ENCODE data around the gene IRGQ.
"Not testable (repeated sequence)": the region's sequence is repeated elsewhere in the genome, so short reads cannot be mapped to it uniquely, and the experiment has no call there.

Gene IRGQ

GRCh38 chr19:43612374-43612773 lies 16.4 kb upstream of the IRGQ start:
- H3K4me1 ChIP-seq (ENCODE audit: control insufficient read depth, insufficient read depth, low read length) = no peaks in the 10 kb centered on the region
- no peak overlapping the region for H3K27ac ChIP-seq (ENCODE audit: insufficient read depth, low read depth, low read length, poor library complexity, severe bottlenecking)
- H3K36me3 ChIP-seq (ENCODE audit: control insufficient read depth, insufficient read depth, low read length) = peaks cover 22% of the 10 kb centered on the region
- H3K27me3 ChIP-seq (ENCODE audit: control insufficient read depth, insufficient read depth, low read length, poor library complexity, severe bottlenecking) = no peaks in the 10 kb centered on the region
- H3K9me3 ChIP-seq (ENCODE audit: control insufficient read depth, low read length) = no peaks in the 10 kb centered on the region
- 96% methylated on average over 12 of the region's 12 CpGs for WGBS, 2 experiments
- no peak overlapping the region for H3K4me3 ChIP-seq (ENCODE audit: insufficient read depth, low read depth, low read length)

- peaks cover 22% of the 10 kb centered on the region for H3K36me3 ChIP-seq (ENCODE audit: control insufficient read depth, insufficient read depth, low read length)
- no peak within 1 kb of the TSS for H3K4me3 ChIP-seq (ENCODE audit: insufficient read depth, low read depth, low read length)
- no peaks in the 10 kb centered on the region for H3K9me3 ChIP-seq (ENCODE audit: control insufficient read depth, low read length)
- no peak within 1 kb of the TSS for H3K27ac ChIP-seq (ENCODE audit: insufficient read depth, low read depth, low read length, poor library complexity, severe bottlenecking)
- H3K27me3 ChIP-seq (ENCODE audit: control insufficient read depth, insufficient read depth, low read length, poor library complexity, severe bottlenecking) = no peaks in the 10 kb centered on the region
- H3K4me1 ChIP-seq (ENCODE audit: control insufficient read depth, insufficient read depth, low read length) = no peaks in the 10 kb centered on the region
- WGBS, 2 experiments = 92 to 96% methylated on average over 3 of the region's 3 CpGs
Observed at GRCh38 chr19:43611788-43612187, 15.9 kb upstream of the IRGQ start, which contains the start of gene SRRM5. Gene SRRM5 (plus strand): TSS chr19:43612088. CDS start chr19:43612122, 34 bp downstream.

- no peaks in the 10 kb centered on the region for H3K4me1 ChIP-seq (ENCODE audit: control insufficient read depth, insufficient read depth, low read length)
- no peak overlapping the region for H3K27ac ChIP-seq (ENCODE audit: insufficient read depth, low read depth, low read length, poor library complexity, severe bottlenecking)
- H3K4me3 ChIP-seq (ENCODE audit: insufficient read depth, low read depth, low read length) = no peak overlapping the region
- H3K27me3 ChIP-seq (ENCODE audit: control insufficient read depth, insufficient read depth, low read length, poor library complexity, severe bottlenecking) = no peaks in the 10 kb centered on the region
- WGBS, 2 experiments = 71 to 79% methylated on average over 3 of the region's 3 CpGs
- no peaks in the 10 kb centered on the region for H3K9me3 ChIP-seq (ENCODE audit: control insufficient read depth, low read length)
- H3K36me3 ChIP-seq (ENCODE audit: control insufficient read depth, insufficient read depth, low read length) = peaks cover 22% of the 10 kb centered on the region
Observed at GRCh38 chr19:43610493-43610892, 14.6 kb upstream of the IRGQ start.

GRCh38 chr19:43609872-43610271 lies 13.9 kb upstream of the IRGQ start:
- no peaks in the 10 kb centered on the region for H3K9me3 ChIP-seq (ENCODE audit: control insufficient read depth, low read length)
- H3K36me3 ChIP-seq (ENCODE audit: control insufficient read depth, insufficient read depth, low read length) = peaks cover 22% of the 10 kb centered on the region
- WGBS, 2 experiments = 84 to 86% methylated on average over 7 of the region's 7 CpGs
- no peak overlapping the region for H3K4me3 ChIP-seq (ENCODE audit: insufficient read depth, low read depth, low read length)
- H3K4me1 ChIP-seq (ENCODE audit: control insufficient read depth, insufficient read depth, low read length) = no peaks in the 10 kb centered on the region
- no peaks in the 10 kb centered on the region for H3K27me3 ChIP-seq (ENCODE audit: control insufficient read depth, insufficient read depth, low read length, poor library complexity, severe bottlenecking)
- no peak overlapping the region for H3K27ac ChIP-seq (ENCODE audit: insufficient read depth, low read depth, low read length, poor library complexity, severe bottlenecking)

GRCh38 chr19:43607238-43608205 lies 11.6 kb upstream of the IRGQ start:
- Histone ChIP-seq H3K9me3 (ENCODE audit: control insufficient read depth, low read length) (no peaks in the 10 kb centered on the region), H3K4me3 (ENCODE audit: insufficient read depth, low read depth, low read length) (no peak overlapping the region), H3K36me3 (ENCODE audit: control insufficient read depth, insufficient read depth, low read length) (peaks cover 4% of the 10 kb centered on the region), H3K4me1 (ENCODE audit: control insufficient read depth, insufficient read depth, low read length) (no peaks in the 10 kb centered on the region), H3K27me3 (ENCODE audit: control insufficient read depth, insufficient read depth, low read length, poor library complexity, severe bottlenecking) (no peaks in the 10 kb centered on the region), H3K27ac (ENCODE audit: insufficient read depth, low read depth, low read length, poor library complexity, severe bottlenecking) (no peak overlapping the region)
- WGBS, 2 experiments = 92 to 93% methylated on average over 28 of the region's 28 CpGs

GRCh38 chr19:43606569-43607229 lies 10.8 kb upstream of the IRGQ start:
- 93 to 97% methylated on average over 7 of the region's 7 CpGs for WGBS, 2 experiments
- peaks cover 1% of the 10 kb centered on the region for H3K36me3 ChIP-seq (ENCODE audit: control insufficient read depth, insufficient read depth, low read length)
- no peaks in the 10 kb centered on the region for H3K9me3 ChIP-seq (ENCODE audit: control insufficient read depth, low read length)
- no peak overlapping the region for H3K4me3 ChIP-seq (ENCODE audit: insufficient read depth, low read depth, low read length)
- no peak overlapping the region for H3K27ac ChIP-seq (ENCODE audit: insufficient read depth, low read depth, low read length, poor library complexity, severe bottlenecking)
- no peaks in the 10 kb centered on the region for H3K27me3 ChIP-seq (ENCODE audit: control insufficient read depth, insufficient read depth, low read length, poor library complexity, severe bottlenecking)
- no peaks in the 10 kb centered on the region for H3K4me1 ChIP-seq (ENCODE audit: control insufficient read depth, insufficient read depth, low read length)

- H3K9me3 ChIP-seq (ENCODE audit: control insufficient read depth, low read length) = no peaks in the 10 kb centered on the region
- no peaks in the 10 kb centered on the region for H3K4me1 ChIP-seq (ENCODE audit: control insufficient read depth, insufficient read depth, low read length)
- WGBS, 2 experiments = 88 to 89% methylated on average over 7 of the region's 7 CpGs
- no peak overlapping the region for H3K27ac ChIP-seq (ENCODE audit: insufficient read depth, low read depth, low read length, poor library complexity, severe bottlenecking)
- no peak overlapping the region for H3K4me3 ChIP-seq (ENCODE audit: insufficient read depth, low read depth, low read length)
- H3K36me3 ChIP-seq (ENCODE audit: control insufficient read depth, insufficient read depth, low read length) = no peaks in the 10 kb centered on the region
- H3K27me3 ChIP-seq (ENCODE audit: control insufficient read depth, insufficient read depth, low read length, poor library complexity, severe bottlenecking) = no peaks in the 10 kb centered on the region
Observed at GRCh38 chr19:43605875-43606568, 10.1 kb upstream of the IRGQ start.

- not testable (repeated sequence) for H3K27me3 ChIP-seq (ENCODE audit: control insufficient read depth, insufficient read depth, low read length, poor library complexity, severe bottlenecking); H3K36me3 ChIP-seq (ENCODE audit: control insufficient read depth, insufficient read depth, low read length); H3K27ac ChIP-seq (ENCODE audit: insufficient read depth, low read depth, low read length, poor library complexity, severe bottlenecking); H3K4me3 ChIP-seq (ENCODE audit: insufficient read depth, low read depth, low read length); H3K4me1 ChIP-seq (ENCODE audit: control insufficient read depth, insufficient read depth, low read length); H3K9me3 ChIP-seq (ENCODE audit: control insufficient read depth, low read length)
- 86 to 93% methylated on average over 5 of the region's 5 CpGs for WGBS, 2 experiments
Observed at GRCh38 chr19:43600326-43600725, 4.4 kb upstream of the IRGQ start.

GRCh38 chr19:43599635-43600295 lies 3.8 kb upstream of the IRGQ start:
- H3K27ac ChIP-seq (ENCODE audit: insufficient read depth, low read depth, low read length, poor library complexity, severe bottlenecking) = no peak overlapping the region
- 90 to 95% methylated on average over 2 to 4 of the region's 4 CpGs for WGBS, 2 experiments
- H3K4me3 ChIP-seq (ENCODE audit: insufficient read depth, low read depth, low read length) = no peak overlapping the region
- H3K9me3 ChIP-seq (ENCODE audit: control insufficient read depth, low read length) = no peaks in the 10 kb centered on the region
- no peaks in the 10 kb centered on the region for H3K36me3 ChIP-seq (ENCODE audit: control insufficient read depth, insufficient read depth, low read length)
- H3K4me1 ChIP-seq (ENCODE audit: control insufficient read depth, insufficient read depth, low read length) = peaks cover 7% of the 10 kb centered on the region
- H3K27me3 ChIP-seq (ENCODE audit: control insufficient read depth, insufficient read depth, low read length, poor library complexity, severe bottlenecking) = no peaks in the 10 kb centered on the region

Data from ectodermal cell (in vitro differentiated cells).